PC-3 (cell line): ENCODE data around the gene LASP1NB.
"Not testable (repeated sequence)": the region's sequence is repeated elsewhere in the genome, so short reads cannot be mapped to it uniquely, and the experiment has no call there.

ENCODE experiments used
- ATAC-seq: fragments of 200-7000 bp; cut with Tn5 transposase; 2 replicates; pipeline ENCODE4 v1.9.1; 2020; ENCODE audit warnings: mild to moderate bottlenecking, moderate library complexity
- BruUV-seq: library from RNA; stranded (reverse); fragments of 400-500 nt; replicated peaks from 2 replicates; lab custom pipeline; 2021; lab: Mats Ljungman, UMichigan
- CTCF ChIA-PET: fragments of 300-600 bp; sonication (Branson Sonifier 250); formaldehyde crosslinking; loops from one replicate; lab custom pipeline; 2022; ENCODE audit warnings: antibody characterized with exemption; lab: Charles Lee
- POLR2A ChIA-PET: fragments of 300-600 bp; sonication (Branson Sonifier 250); formaldehyde crosslinking; loops from one replicate; lab custom pipeline; 2022; ENCODE audit warnings: antibody characterized with exemption; ENCODE audit not compliant: unreplicated experiment; lab: Charles Lee
- DNase-seq: peaks from one replicate; pipeline ENCODE4 v3.0.0-alpha.2; 2015
- H2AFZ ChIP-seq: fragments of 300-600 bp; sonication (generic); 2 replicates; pipeline ENCODE4 v1.6.0; 2016; ENCODE audit warnings: antibody characterized with exemption, low read length
- H3F3A ChIP-seq: fragments of 300-600 bp; sonication (generic); one replicate; pipeline ENCODE4 v1.6.0; 2017; ENCODE audit warnings: antibody characterized with exemption, low read length, control low read depth, mild to moderate bottlenecking; ENCODE audit not compliant: unreplicated experiment
- H3K27ac ChIP-seq: fragments of 300-600 bp; sonication (generic); 2 replicates; pipeline ENCODE4 v1.5.1; 2016; ENCODE audit warnings: mild to moderate bottlenecking, low read length
- H3K27me3 ChIP-seq: fragments of 300-600 bp; sonication (generic); 2 replicates; pipeline ENCODE4 v1.6.1; 2016; ENCODE audit warnings: low read length, mixed read lengths
- H3K36me3 ChIP-seq: fragments of 300-600 bp; sonication (generic); 2 replicates; pipeline ENCODE4 v1.6.1; 2016; ENCODE audit warnings: low read depth, mixed run types, low read length, mixed read lengths
- H3K4me1 ChIP-seq: fragments of 300-600 bp; sonication (generic); 2 replicates; pipeline ENCODE4 v1.5.1; 2016; ENCODE audit warnings: low read length; ENCODE audit not compliant: insufficient read depth
- H3K4me2 ChIP-seq: fragments of 300-600 bp; sonication (generic); 2 replicates; pipeline ENCODE4 v1.6.0; 2016; ENCODE audit warnings: low read length
- H3K4me3 ChIP-seq: fragments of 300-600 bp; sonication (generic); 2 replicates; pipeline ENCODE4 v1.5.1; 2016; ENCODE audit warnings: mild to moderate bottlenecking, low read length, mixed read lengths
- H3K79me2 ChIP-seq: fragments of 300-600 bp; sonication (generic); 2 replicates; pipeline ENCODE4 v1.6.1; 2017; ENCODE audit warnings: low read length, mixed read lengths
- H3K9ac ChIP-seq: fragments of 300-600 bp; sonication (generic); 2 replicates; pipeline ENCODE4 v1.6.0; 2016; ENCODE audit warnings: mild to moderate bottlenecking, low read length
- H3K9me2 ChIP-seq: fragments of 300-600 bp; sonication (generic); replicated peaks from 2 replicates; pipeline ENCODE4 v1.6.1; 2016; ENCODE audit warnings: mixed run types, low read length, mixed read lengths
- H3K9me3 ChIP-seq: fragments of 300-600 bp; sonication (generic); 2 replicates; pipeline ENCODE4 v1.6.1; 2016; ENCODE audit warnings: low read length, mixed read lengths
- H4K20me1 ChIP-seq: fragments of 300-600 bp; sonication (generic); 2 replicates; pipeline ENCODE4 v1.6.1; 2016; ENCODE audit warnings: low read length, mixed read lengths
- EZH2 ChIP-seq: fragments of 300-600 bp; sonication (generic); IDR thresholded peaks from one replicate; pipeline ENCODE4 v1.6.1; 2017; ENCODE audit warnings: antibody characterized with exemption, mild to moderate bottlenecking, low read length; ENCODE audit not compliant: unreplicated experiment
- EZH2phosphoT487 ChIP-seq: fragments of 300-600 bp; sonication (generic); IDR thresholded peaks from 2 replicates; pipeline ENCODE4 v1.6.1; 2018; ENCODE audit warnings: mild to moderate bottlenecking, antibody characterized with exemption, low read length, borderline replicate concordance
- intact Hi-C: fragments of 100-400 bp; cut with micrococcal nuclease; formaldehyde crosslinking; loops from 2 replicates; pipeline ENCODE4 v1.9.0; 2023
- TF ChIP-seq, protein P1 (sequence below): fragments of 300-600 bp; sonication (generic); conservative IDR thresholded peaks from 2 replicates; pipeline ENCODE4 v1.5.1; 2017; ENCODE audit warnings: antibody characterized with exemption, low read depth, mild to moderate bottlenecking, low read length

The LASP1NB gene

GRCh38 chr17:38969281-38969680 is 43.9 kb downstream of the LASP1NB start:
- DNase-seq (no peak), ATAC-seq (no peak)
- Histone ChIP-seq H3K4me3 (no peak overlapping the region), H4K20me1 (no peaks in the 10 kb centered on the region), H3K27me3 (no peaks in the 10 kb centered on the region), H3K4me2 (no peak overlapping the region), H2AFZ (no peak overlapping the region), H3K9me2 (no peaks in the 10 kb centered on the region), H3K27ac (no peak overlapping the region), H3F3A (no peaks in the 10 kb centered on the region), H3K79me2 (no peaks in the 10 kb centered on the region), H3K9me3 (no peaks in the 10 kb centered on the region), H3K36me3 (no peaks in the 10 kb centered on the region), H3K4me1 (no peaks in the 10 kb centered on the region), H3K9ac (no peak overlapping the region)
- intact Hi-C loops: no loop called here
- no TSS peak for BruUV-seq
- POLR2A ChIA-PET: no interaction called here
- CTCF ChIA-PET: no interaction called here
- TF ChIP-seq, protein P1, sequence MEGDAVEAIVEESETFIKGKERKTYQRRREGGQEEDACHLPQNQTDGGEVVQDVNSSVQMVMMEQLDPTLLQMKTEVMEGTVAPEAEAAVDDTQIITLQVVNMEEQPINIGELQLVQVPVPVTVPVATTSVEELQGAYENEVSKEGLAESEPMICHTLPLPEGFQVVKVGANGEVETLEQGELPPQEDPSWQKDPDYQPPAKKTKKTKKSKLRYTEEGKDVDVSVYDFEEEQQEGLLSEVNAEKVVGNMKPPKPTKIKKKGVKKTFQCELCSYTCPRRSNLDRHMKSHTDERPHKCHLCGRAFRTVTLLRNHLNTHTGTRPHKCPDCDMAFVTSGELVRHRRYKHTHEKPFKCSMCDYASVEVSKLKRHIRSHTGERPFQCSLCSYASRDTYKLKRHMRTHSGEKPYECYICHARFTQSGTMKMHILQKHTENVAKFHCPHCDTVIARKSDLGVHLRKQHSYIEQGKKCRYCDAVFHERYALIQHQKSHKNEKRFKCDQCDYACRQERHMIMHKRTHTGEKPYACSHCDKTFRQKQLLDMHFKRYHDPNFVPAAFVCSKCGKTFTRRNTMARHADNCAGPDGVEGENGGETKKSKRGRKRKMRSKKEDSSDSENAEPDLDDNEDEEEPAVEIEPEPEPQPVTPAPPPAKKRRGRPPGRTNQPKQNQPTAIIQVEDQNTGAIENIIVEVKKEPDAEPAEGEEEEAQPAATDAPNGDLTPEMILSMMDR: no peak
- no peak for TF ChIP-seq EZH2
- no peak for TF ChIP-seq EZH2phosphoT487

- DNase-seq: no peak
- BruUV-seq: no TSS peak
- Histone ChIP-seq H4K20me1 (no peaks in the 10 kb centered on the region), H3K27ac (no peak overlapping the region), H3K9me2 (no peaks in the 10 kb centered on the region), H3K4me3 (no peak overlapping the region), H3K4me1 (no peaks in the 10 kb centered on the region), H3K36me3 (no peaks in the 10 kb centered on the region), H3K27me3 (no peaks in the 10 kb centered on the region), H3K4me2 (no peak overlapping the region), H3K79me2 (no peaks in the 10 kb centered on the region), H2AFZ (no peak overlapping the region), H3K9me3 (no peaks in the 10 kb centered on the region), H3F3A (no peaks in the 10 kb centered on the region), H3K9ac (no peak overlapping the region)
- intact Hi-C loops: no loop called here
- no peak for TF ChIP-seq EZH2phosphoT487
- no peak for ATAC-seq
- ChIA-PET CTCF (no interaction called here), POLR2A (no interaction called here)
These were observed 44.7 kb downstream of the LASP1NB start for GRCh38 chr17:38970128-38970527.

DNA sequence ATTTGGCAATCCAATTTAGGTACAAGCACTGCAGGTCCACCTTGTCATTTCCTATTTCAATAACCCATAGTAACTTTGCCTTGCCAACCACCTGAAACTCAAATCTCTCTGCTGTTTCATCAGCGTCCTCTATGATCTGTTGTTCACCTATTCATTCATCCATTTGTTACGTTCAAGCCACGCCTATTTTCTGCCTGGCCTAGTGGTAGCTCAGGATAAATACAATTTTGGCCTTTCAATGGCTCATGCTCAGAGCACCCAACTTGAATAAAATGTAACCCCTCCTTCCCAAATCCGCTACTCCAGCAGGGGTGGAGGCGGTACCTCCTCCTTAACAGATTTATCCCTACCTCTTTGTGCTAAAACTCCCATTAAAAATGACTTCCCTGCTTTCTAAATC is 45.4 kb downstream of the LASP1NB start:
- DNase-seq (peak; percentile 4), ATAC-seq (no peak)
- H3K4me3 ChIP-seq: no peak overlapping the region
- no peaks in the 10 kb centered on the region for H3K36me3 ChIP-seq
- no peaks in the 10 kb centered on the region for H3K27me3 ChIP-seq
- no peaks in the 10 kb centered on the region for H3F3A ChIP-seq
- CTCF ChIA-PET: no interaction called here
- intact Hi-C loops: no loop called here
- H3K9ac ChIP-seq: no peak overlapping the region
- no peaks in the 10 kb centered on the region for H3K4me1 ChIP-seq
- POLR2A ChIA-PET: no interaction called here
- no peak overlapping the region for H3K4me2 ChIP-seq
- no TSS peak for BruUV-seq
- TF ChIP-seq, protein P1: no peak
- TF ChIP-seq EZH2 (no peak), EZH2phosphoT487 (no peak)
- no peaks in the 10 kb centered on the region for H4K20me1 ChIP-seq
- H3K79me2 ChIP-seq: no peaks in the 10 kb centered on the region
- no peak overlapping the region for H3K27ac ChIP-seq
- H2AFZ ChIP-seq: no peak overlapping the region
- H3K9me3 ChIP-seq: no peaks in the 10 kb centered on the region
- no peaks in the 10 kb centered on the region for H3K9me2 ChIP-seq

DNA sequence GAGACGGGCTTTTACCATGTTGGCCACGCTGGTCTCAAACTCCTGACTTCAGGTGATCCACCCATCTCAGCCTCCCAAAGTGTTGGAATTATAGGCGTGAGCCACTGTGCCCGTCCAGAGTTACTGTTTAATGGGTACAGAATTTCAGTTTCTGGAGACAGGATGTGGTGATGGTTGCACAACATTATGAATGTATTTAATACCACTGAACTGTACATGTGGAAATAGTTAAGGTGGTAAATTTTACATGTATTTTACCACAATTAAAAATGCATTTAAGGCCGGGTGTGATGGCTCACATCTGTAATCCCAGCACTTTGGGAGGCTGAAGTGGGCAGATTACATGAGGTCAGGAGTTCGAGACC is 50.8 kb downstream of the LASP1NB start:
- POLR2A ChIA-PET, H3K9ac ChIP-seq, H3K4me2 ChIP-seq, H3K4me1 ChIP-seq, H4K20me1 ChIP-seq, H2AFZ ChIP-seq, BruUV-seq, H3K36me3 ChIP-seq, H3F3A ChIP-seq, H3K27me3 ChIP-seq, H3K79me2 ChIP-seq, ATAC-seq, CTCF ChIA-PET, H3K4me3 ChIP-seq, H3K9me3 ChIP-seq, H3K27ac ChIP-seq, H3K9me2 ChIP-seq, intact Hi-C loops: not testable (repeated sequence)
- DNase-seq: peak; percentile 33
